Choroid plexus epithelial cell (primary cell): ENCODE data around the gene LCOR.

Source experiments
- DNase-seq: peaks from one replicate; pipeline ENCODE4 v3.0.0-alpha.2; 2010; ENCODE audit warnings: low read depth
- H3K4me3 ChIP-seq: 2 replicates; pipeline ENCODE4 v1.5.1; 2011; ENCODE audit warnings: low read depth, mild to moderate bottlenecking, control low read depth, low read length, moderate library complexity
- CTCF ChIP-seq: conservative IDR thresholded peaks from 2 replicates; pipeline ENCODE4 v1.5.1; 2011; ENCODE audit warnings: low read depth, mild to moderate bottlenecking, control low read depth, inconsistent platforms, low read length, moderate library complexity

Gene LCOR

DNA sequence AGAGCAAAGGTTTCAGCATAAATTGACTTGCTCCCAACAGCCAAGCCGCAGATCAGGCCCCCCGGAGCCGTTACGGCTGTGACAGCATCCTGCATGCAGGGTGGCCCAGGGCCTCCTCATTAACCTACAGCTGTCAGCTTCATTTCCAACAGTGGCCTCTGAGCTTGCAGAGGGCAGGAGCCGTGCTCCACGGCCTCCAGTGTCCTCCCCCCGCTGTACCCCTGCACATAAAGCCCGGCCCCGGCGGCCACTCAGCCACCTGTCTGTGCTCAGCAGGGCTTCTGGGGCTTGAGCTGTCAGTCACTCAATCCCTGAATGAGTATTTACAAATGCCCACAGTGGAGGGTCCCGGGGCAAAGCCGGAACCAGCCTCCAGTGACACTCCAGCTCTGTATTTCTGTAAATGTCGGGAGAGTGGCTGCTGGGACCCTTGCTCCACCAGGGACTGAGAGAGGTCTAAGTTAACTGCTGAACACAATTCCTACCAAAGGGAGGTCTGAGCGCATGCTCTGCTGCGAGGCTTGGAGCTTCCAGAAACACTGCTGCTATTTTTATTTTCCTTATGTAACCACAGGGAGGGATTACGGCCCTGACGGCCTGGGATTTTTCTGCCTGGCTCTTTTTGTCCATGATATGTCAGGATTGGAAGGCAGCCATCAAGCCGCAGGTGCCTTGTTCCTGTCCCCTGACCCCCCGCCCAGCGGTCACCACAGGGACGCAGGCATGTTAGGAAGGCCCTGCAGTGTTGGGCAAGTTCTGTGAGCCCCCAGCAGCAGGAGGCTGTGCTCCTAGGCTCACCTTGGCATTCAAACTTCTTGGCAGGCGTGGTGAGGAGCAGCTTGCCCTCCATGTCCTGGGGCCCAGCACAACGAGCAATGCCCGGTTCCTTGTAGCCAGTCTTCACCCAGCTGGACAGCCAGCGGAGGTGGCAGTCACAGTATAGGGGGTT, 188.6 kb downstream of the LCOR start:
- no peak for TF ChIP-seq CTCF
- DNase-seq, result peak; percentile 58
- no peak overlapping the region for H3K4me3 ChIP-seq

- H3K4me3 ChIP-seq, result no peak overlapping the region
- no peak for DNase-seq
- no peak for TF ChIP-seq CTCF
Observed at GRCh38 chr10:97022616-97023015, 190.5 kb downstream of the LCOR start.

GRCh38 chr10:97023401-97024167, 191.5 kb downstream of the LCOR start:
- no peak overlapping the region for H3K4me3 ChIP-seq
- no peak for TF ChIP-seq CTCF
- peak; percentile 14 for DNase-seq

DNA sequence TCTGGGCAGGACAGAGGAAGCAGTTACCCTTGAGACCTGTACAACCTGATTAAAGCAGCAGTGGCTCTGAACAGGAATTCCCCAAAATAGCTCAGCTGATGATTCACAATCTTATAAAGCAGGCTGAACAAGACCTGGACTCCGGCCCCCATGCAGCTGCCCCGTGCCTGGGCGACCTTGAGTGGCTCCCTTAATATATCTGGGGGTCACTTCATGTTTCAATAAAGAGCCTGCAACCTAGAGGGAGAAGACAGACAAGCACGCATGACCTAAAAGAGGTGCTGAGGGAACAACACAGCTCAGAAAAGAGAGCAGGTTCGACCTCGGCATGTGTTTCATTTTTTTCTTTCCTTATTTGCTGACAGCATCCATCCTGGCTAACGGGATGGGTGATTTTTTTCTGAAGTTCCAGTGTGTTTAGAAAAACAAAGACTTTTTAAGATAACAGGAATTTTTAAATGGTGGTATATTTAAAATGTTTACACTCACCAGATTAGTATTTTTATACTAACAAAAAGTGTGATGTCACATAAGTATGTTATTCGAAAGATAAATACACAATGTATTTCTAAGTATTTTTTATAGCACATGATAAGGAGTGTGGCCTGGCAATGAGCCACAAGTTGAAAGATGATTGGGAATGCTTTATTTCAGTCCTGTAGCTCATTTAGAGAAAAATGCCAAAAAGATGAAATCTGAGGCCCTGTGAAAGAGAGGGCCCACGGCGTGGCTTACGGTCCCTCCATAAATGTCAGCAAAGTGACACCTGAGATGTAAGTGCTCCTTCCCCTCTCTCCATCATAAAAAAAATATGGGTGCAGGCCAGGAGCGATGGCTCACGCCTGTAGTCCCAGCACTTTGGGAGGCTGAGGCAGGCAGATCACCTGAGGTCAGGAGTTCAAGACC, 192.3 kb downstream of the LCOR start:
- H3K4me3 ChIP-seq, result peak overlapping the region; percentile 28
- no peak for TF ChIP-seq CTCF
- peak; percentile 76 for DNase-seq

GRCh38 chr10:97025613-97026242, 193.6 kb downstream of the LCOR start:
- DNase-seq, result peak; percentile 75
- H3K4me3 ChIP-seq, result no peak overlapping the region
- peak; percentile 73 for TF ChIP-seq CTCF
